Activated gamma-delta T cell treated with Interleukin-2 at 50 U/mL for 16 hours (primary cell): ENCODE results near the gene CACNA2D1.

ENCODE experiments used
- DNase-seq: peaks from one replicate; pipeline ENCODE4 v3.0.0-alpha.2; 2020

The CACNA2D1 gene

GRCh38 chr7:82443547-82444219 lies at the start of gene CACNA2D1:
Gene CACNA2D1, minus strand, starts transcription at chr7:82443777.
- DNase-seq, result no peak

- DNase-seq, result no peak
Observed at GRCh38 chr7:82481499-82482097, 38.0 kb upstream of the CACNA2D1 start.

DNA sequence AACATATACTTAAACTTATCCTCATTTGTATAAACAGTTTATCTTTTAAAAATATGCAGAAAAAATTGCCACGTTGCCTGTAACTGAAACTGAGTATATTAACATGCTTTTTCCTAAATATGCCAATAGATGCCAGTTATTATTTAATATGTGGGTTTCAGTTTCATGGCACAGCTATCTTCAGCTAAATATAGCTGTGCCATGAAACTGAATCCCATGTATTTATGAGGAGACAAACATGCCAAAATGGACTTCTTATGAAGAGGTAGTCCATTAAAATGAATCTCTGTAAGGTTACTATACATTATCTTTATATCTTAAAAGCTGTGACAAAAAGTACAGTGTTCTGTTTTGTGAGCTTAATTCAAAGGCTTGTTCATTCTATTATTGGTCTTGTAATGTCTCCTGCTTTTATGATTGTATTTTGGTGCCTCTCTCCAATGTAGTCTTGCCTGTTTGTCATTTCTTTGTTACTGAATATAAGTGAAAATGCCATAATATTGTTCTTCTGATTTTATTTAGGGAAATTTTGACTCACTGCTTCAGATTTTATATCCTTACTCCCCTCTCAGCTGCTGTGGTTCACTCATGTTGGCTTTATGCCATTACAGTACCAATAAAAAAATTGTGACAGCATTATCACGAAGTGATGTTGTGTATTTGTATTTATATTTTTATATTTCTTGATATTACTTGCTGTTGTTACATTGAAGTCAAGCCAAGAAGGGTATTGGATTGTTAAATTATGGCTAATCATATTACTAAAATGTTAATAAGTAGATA lies 34.3 kb upstream of the CACNA2D1 start:
- no peak for DNase-seq

GRCh38 chr7:82472966-82473365 lies 29.4 kb upstream of the CACNA2D1 start:
- DNase-seq, result no peak

DNA sequence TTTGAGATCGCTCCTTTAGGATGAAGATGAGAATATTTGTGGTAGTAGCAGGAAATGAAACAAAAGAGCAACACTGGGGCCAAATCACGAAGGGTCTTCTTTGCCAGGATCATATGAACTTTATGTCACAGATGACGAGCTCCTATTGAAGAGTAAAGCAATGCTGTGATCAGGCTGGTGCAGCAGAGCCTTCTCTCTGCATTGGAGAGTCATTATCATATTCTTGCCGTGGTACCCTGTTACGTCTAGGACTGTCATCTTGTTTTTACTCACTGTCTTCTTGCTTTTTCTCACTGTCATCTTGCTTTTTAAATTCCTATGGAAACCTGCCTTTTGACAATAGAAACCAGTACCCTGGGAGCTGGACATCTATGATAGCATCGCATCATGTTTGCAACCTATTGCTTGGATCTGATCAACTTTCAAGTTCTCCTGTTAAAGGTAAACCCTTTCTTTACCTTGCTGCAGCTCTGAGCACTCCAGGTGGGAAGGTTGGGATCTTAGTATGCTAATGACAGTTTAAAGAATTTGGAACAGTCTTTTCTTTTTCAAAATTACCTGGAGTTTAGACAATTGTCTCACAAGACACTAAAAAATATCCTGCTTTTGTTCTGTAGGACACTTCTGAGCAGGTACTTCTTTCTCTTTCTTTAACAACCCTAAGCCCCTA lies 27.9 kb upstream of the CACNA2D1 start:
- no peak for DNase-seq

DNA sequence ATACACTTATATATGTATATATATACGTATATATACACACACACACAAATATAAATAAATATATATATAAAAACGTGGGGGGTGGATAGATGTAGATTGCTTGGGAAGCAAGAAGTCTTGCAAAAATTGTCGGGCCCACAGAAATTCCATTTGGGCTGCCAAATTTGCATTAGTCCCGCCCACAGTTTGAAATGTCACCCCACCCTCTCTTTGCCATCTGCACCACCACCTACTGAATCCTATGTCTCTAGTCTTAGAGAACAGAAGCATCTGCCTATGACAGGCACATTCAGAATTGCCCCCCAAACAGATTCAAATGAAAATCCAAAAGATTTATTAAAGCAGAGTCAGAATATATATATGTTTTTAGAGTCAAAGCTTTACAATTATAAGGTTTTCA lies 25.6 kb upstream of the CACNA2D1 start:
- DNase-seq, result no peak

DNA sequence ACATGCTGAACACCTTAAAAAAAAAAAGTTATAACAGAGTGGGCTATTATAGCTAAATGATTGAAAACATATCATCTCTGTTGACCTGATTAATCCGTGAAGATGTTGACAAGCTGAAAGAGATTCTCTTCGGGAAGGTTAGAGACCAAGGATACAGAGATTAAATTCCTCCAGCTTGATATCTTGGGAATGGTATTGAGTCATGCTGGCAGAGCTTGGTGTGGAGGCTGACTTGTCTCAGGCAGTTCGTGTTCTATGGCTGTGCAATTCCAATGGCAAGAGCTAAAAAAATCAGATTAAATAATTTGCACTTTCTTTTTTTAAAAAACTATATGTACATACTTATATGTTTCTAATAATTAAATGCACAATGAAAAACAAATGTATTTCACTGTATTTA lies 24.9 kb upstream of the CACNA2D1 start:
- DNase-seq, result no peak

- DNase-seq, result no peak
Observed at GRCh38 chr7:82467020-82467419, 23.4 kb upstream of the CACNA2D1 start.

GRCh38 chr7:82464372-82464771 lies 20.8 kb upstream of the CACNA2D1 start:
- DNase-seq, result no peak

DNA sequence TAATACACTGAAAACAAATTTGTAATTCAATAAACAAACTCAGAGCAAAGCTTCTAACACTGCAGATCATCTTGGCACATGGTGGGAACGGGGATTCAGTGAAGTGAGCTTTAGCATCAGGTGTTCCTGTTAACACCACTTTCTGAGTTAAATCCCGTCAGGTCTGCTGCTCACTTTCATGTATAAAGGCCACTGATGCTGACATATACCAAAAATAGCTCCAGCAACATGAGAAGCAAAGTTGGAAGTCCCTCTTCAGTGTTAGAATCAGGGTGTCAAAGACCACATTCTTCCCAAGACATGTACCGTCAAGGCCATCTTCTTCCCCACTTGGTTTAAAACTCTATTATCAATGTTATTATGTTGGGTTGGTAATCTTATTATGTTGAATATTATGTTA lies 11.7 kb upstream of the CACNA2D1 start:
- DNase-seq, result no peak

DNA sequence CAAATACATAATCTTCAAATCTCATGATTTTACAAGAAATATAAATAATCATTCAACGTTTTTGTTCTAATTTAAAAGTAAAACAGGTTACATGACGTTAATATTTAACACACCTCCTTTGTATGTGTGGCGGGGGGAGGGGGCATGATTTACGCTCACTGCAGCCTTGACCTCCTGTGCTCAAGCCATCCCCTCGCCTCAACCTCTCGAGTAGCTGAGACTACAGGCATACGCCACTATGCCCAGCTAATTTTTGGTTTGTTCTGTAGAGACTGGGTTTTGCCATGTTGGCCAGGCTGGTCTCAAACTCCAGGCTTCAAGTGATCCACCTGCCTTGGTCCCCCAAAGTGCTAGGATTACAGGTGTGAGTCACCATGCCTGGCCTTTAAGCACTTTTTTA lies 7.2 kb upstream of the CACNA2D1 start:
- no peak for DNase-seq

- no peak for DNase-seq
Observed at GRCh38 chr7:82449910-82450309, 6.3 kb upstream of the CACNA2D1 start.

GRCh38 chr7:82446897-82447296 lies 3.3 kb upstream of the CACNA2D1 start:
- DNase-seq, result no peak

DNA sequence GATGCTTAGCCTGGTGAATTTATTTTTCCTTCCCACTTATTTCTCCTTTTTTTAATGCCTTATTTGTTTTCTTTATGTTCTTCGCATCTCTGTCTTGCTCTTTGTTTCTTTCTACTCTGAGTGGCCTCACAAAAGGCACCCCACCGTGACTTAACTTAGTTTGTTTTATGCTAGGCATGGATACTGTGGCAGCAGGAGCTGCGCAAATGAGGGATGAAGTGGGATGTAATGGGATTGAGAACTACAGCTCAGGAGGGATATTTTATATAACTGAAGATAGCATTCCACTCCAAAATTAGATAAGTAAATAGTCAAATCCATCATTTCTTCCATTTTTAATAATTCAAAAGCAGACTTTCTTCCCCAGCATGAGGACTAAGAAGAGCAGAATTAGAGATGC lies 1.7 kb upstream of the CACNA2D1 start:
- DNase-seq, result no peak

GRCh38 chr7:82444220-82444909 lies 788 bp upstream of the CACNA2D1 start:
- DNase-seq, result no peak

- DNase-seq, result no peak
Observed at GRCh38 chr7:82443036-82443546, 486 bp downstream of the CACNA2D1 start.

DNA sequence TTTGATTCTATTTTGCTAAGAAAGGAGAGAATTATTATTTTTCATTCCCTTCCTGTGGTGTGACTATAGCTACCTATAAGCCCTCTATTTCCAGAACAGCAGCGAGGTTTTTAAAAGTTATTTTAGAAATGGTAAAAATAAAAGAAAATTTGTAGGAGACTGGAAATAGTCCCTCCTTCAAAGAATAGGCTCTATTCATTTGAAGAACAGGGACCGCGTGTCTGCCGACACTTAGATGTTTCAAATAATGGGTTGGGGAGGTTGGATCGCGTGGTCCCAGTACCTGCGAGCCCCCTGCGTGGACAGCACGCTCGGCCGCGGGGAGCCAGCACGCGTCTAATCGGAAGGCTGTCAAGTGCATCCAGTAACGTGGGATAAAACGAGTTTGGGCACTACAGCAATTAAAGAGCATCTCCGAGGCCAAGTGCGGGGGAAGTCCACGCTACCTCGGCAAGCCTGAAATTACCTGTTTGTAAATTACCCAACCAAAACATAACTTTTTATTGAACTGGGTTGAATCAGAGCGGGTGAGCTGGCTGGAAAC lies 1.0 kb downstream of the CACNA2D1 start:
- DNase-seq, result no peak

DNA sequence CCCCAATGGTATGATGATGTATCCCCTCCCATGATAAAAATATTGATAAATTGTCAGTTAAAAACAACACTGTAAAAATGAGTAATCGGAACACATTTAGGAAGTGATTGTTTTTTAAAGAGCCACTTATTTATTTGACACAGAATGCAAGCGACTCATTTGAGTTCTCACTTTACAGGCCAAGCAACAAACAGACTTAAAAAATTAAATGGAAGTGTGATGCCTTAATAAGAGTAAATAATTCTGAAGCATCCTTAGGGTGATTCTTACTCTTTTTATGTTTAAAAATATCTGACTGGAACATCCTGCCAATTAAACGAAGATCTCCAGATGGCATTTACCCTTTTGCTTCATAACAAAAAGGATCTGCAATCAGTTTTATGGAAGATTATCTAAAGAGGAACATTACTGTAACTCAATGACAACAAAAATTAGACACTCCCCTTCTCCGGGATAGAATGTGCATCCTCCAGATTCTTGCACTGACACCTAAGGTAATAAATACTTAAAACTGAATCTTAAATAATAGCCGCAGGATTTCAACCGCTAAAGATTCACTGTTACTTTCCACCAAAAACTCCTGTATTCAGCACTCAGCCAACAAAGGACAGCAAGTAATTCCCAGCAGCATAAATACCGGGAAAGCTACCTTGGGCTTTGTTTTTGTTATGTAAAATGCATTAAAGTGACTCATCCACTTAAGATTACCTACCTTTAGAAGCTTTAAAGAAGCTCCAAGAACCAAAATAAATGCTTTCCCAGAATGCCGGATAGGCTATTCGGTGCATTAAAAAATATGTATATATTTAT lies 1.7 kb downstream of the CACNA2D1 start:
- DNase-seq, result no peak

GRCh38 chr7:82438521-82438920 lies 5.1 kb downstream of the CACNA2D1 start:
- DNase-seq, result no peak

- no peak for DNase-seq
Observed at GRCh38 chr7:82435769-82436168, 7.8 kb downstream of the CACNA2D1 start.

DNA sequence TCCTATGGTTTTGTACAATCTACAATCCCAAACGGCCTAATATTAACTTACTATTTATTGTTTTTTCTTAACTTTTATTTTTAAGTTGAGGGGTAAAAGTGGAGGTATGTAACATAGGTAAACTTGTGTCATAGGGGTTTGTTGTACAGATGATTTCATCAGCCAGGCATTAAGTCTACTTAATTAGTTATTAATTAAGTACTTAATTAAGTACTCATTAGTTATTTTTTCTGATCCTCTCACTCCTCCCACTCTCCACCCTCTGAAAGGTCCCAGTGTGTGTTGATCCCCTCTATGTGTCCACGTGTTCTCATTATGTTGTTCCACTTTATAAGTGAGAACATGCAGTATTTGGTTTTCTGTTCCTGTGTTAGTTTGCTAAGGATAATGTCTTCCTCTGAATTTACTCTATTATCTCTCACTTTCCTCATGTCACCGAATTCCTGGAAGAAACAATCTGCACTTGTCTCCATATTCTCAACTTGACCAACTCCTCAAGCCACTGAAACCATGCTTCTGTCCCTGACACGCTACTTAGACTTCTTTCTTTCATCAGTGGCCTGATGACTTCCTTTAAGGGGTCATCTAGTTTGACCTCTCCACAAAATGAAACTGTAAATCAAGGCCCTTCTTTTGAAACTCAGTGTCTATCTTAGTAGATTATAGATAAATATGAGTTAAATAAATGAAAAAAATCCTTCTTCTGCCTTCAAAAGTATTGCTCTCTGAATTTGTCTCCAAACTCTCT lies 9.1 kb downstream of the CACNA2D1 start:
- no peak for DNase-seq
